SU-DHL-6 (cell line): ENCODE data around the gene DTX1.

Source experiments
- H2AFZ ChIP-seq: fragments of 200-600 bp; sonication (generic); 2 replicates; pipeline ENCODE4 v1.6.1; 2014; ENCODE audit warnings: low read depth, mild to moderate bottlenecking, moderate library complexity, mixed read lengths, antibody characterized with exemption, low read length; ENCODE audit not compliant: severe bottlenecking
- H3F3A ChIP-seq: fragments of 200-600 bp; shearing (Covaris generic); 2 replicates; pipeline ENCODE4 v1.6.0; 2016; ENCODE audit warnings: antibody characterized with exemption, mild to moderate bottlenecking; ENCODE audit not compliant: insufficient read depth
- H3K27ac ChIP-seq: fragments of 200-600 bp; sonication (generic); 2 replicates; pipeline ENCODE4 v1.5.1; 2016; ENCODE audit warnings: low read depth, mild to moderate bottlenecking, low read length, moderate library complexity, mixed read lengths
- H3K27me3 ChIP-seq: fragments of 200-600 bp; sonication (generic), shearing (Covaris generic); 2 replicates; pipeline ENCODE4 v1.6.0; 2014; ENCODE audit warnings: mild to moderate bottlenecking, low read length
- H3K36me3 ChIP-seq: fragments of 200-600 bp; sonication (generic); 2 replicates; pipeline ENCODE4 v1.6.1; 2014; ENCODE audit warnings: mild to moderate bottlenecking, low read length, mixed read lengths
- H3K4me2 ChIP-seq: fragments of 300-600, 200-600 bp; shearing (Covaris generic), sonication (generic); 2 replicates; pipeline ENCODE4 v1.6.0; 2014; ENCODE audit warnings: low read length, low read depth, mild to moderate bottlenecking; ENCODE audit not compliant: poor library complexity, severe bottlenecking
- H3K4me3 ChIP-seq: fragments of 200-600 bp; sonication (generic); 2 replicates; pipeline ENCODE4 v1.5.1; 2014; ENCODE audit warnings: antibody characterized with exemption, low read length, mild to moderate bottlenecking, mixed read lengths; ENCODE audit not compliant: insufficient read depth, poor library complexity, severe bottlenecking
- H3K79me2 ChIP-seq: fragments of 200-600 bp; sonication (generic); 2 replicates; pipeline ENCODE4 v1.6.1; 2014; ENCODE audit warnings: mild to moderate bottlenecking, low read length, moderate library complexity; ENCODE audit not compliant: insufficient read depth
- H3K9ac ChIP-seq: fragments of 200-600 bp; sonication (generic); 2 replicates; pipeline ENCODE4 v1.7.0; 2014; ENCODE audit warnings: mild to moderate bottlenecking, low read length
- H3K9me2 ChIP-seq: fragments of 200-600 bp; sonication (generic); replicated peaks from 2 replicates; pipeline ENCODE4 v1.6.1; 2014; ENCODE audit warnings: low read length; ENCODE audit not compliant: insufficient read depth
- H3K9me3 ChIP-seq: fragments of 200-600 bp; sonication (generic); 2 replicates; pipeline ENCODE4 v1.6.1; 2014; ENCODE audit warnings: low read length, mixed read lengths; ENCODE audit not compliant: insufficient read depth
- H4K20me1 ChIP-seq: fragments of 200-600 bp; sonication (generic); 2 replicates; pipeline ENCODE4 v1.6.1; 2014; ENCODE audit warnings: low read depth, mild to moderate bottlenecking, antibody characterized with exemption, low read length, moderate library complexity, mixed read lengths
- EZH2phosphoT487 ChIP-seq: fragments of 200-600 bp; sonication (generic), shearing (Covaris generic); conservative IDR thresholded peaks from 2 replicates; pipeline ENCODE4 v1.6.1; 2018; ENCODE audit warnings: mild to moderate bottlenecking, antibody characterized with exemption, low read length, moderate library complexity, mixed read lengths
- TF ChIP-seq, protein P1 (sequence below): fragments of 200-600 bp; sonication (generic); IDR thresholded peaks from one replicate; pipeline ENCODE4 v1.5.1; 2017; ENCODE audit warnings: antibody characterized with exemption, mild to moderate bottlenecking, low read length, moderate library complexity; ENCODE audit not compliant: insufficient read depth, poor library complexity, severe bottlenecking

DTX1 gene

DNA sequence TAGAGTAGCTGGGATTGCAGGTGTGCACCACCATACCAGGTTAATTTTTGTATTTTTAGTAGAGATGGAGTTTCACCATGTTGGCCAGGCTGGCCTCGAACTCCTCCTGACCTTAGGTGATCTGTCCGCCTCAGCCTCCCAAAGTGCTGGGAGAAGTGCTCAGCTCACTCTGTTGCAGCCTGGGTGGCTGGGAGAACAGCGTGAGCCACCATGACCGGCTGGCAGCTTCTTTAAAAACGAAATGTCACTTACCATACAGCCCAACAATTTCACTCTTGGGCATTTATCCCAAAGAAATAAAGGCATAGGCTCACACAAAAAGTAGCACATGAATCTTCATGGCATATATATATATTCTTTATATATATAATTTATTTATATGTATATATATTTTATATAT, 88.3 kb downstream of the DTX1 start:
- no peak overlapping the region for H3K27ac ChIP-seq
- no peaks in the 10 kb centered on the region for H3F3A ChIP-seq
- H3K9ac ChIP-seq = no peak overlapping the region
- H3K4me3 ChIP-seq = no peak overlapping the region
- H2AFZ ChIP-seq = no peak overlapping the region
- H3K27me3 ChIP-seq = no peaks in the 10 kb centered on the region
- H3K36me3 ChIP-seq = no peaks in the 10 kb centered on the region
- no peaks in the 10 kb centered on the region for H3K79me2 ChIP-seq
- H3K9me3 ChIP-seq = no peaks in the 10 kb centered on the region
- H4K20me1 ChIP-seq = no peaks in the 10 kb centered on the region
- no peak for TF ChIP-seq EZH2phosphoT487
- TF ChIP-seq, protein P1, sequence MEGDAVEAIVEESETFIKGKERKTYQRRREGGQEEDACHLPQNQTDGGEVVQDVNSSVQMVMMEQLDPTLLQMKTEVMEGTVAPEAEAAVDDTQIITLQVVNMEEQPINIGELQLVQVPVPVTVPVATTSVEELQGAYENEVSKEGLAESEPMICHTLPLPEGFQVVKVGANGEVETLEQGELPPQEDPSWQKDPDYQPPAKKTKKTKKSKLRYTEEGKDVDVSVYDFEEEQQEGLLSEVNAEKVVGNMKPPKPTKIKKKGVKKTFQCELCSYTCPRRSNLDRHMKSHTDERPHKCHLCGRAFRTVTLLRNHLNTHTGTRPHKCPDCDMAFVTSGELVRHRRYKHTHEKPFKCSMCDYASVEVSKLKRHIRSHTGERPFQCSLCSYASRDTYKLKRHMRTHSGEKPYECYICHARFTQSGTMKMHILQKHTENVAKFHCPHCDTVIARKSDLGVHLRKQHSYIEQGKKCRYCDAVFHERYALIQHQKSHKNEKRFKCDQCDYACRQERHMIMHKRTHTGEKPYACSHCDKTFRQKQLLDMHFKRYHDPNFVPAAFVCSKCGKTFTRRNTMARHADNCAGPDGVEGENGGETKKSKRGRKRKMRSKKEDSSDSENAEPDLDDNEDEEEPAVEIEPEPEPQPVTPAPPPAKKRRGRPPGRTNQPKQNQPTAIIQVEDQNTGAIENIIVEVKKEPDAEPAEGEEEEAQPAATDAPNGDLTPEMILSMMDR = no peak
- H3K9me2 ChIP-seq = no peaks in the 10 kb centered on the region
- no peak overlapping the region for H3K4me2 ChIP-seq

DNA sequence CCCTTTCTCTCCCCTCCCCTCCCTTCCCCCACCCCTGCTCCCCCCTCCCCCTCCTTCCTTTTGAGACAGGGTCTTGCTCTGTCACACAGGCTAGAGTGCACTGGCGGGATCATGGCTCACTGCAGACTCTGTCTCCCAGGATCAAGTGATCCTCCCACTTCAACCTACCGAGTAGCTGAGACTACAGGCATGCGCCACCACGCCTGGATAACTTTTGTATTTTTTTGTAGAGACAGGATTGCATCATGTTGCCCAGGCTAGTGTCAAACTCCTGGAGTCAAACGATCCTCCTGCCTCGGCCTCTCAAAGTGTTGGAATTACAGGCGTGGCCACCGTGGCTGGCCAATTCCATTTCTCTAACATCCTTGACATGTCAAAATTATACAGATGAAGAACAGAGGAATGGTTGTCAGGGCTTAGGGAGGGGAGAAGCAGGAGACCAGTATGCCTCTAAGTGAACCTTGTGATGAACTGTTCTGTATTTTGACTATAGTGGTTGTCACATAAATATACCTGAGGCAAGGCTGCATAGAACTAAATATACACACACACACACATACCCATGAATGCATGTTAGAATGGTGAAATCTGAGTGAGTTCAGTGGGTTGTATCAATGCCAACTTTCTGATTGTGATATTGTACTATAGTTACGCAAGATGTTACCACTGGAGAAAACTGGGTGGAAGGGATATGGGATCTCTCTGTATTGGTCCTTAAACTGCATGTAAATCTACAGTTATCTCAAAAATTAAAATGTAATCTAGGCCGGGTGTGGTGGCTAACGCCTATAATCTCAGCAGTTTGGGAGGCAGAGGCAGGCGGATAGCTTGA, 89.4 kb downstream of the DTX1 start:
- Histone ChIP-seq H3K36me3 (no peaks in the 10 kb centered on the region), H3K4me2 (no peak overlapping the region), H3F3A (no peaks in the 10 kb centered on the region), H2AFZ (no peak overlapping the region), H3K27ac (no peak overlapping the region), H3K9me3 (no peaks in the 10 kb centered on the region), H3K27me3 (no peaks in the 10 kb centered on the region), H3K79me2 (no peaks in the 10 kb centered on the region), H4K20me1 (no peaks in the 10 kb centered on the region), H3K9ac (no peak overlapping the region), H3K4me3 (no peak overlapping the region), H3K9me2 (no peaks in the 10 kb centered on the region)
- TF ChIP-seq, protein P1 = no peak
- no peak for TF ChIP-seq EZH2phosphoT487

- Histone ChIP-seq H3K27ac (no peak overlapping the region), H3K27me3 (no peaks in the 10 kb centered on the region), H3K4me3 (no peak overlapping the region), H3K9ac (no peak overlapping the region), H3K79me2 (no peaks in the 10 kb centered on the region), H3F3A (peaks cover 3% of the 10 kb centered on the region), H2AFZ (no peak overlapping the region), H3K9me3 (no peaks in the 10 kb centered on the region), H3K36me3 (no peaks in the 10 kb centered on the region), H3K9me2 (no peaks in the 10 kb centered on the region), H4K20me1 (no peaks in the 10 kb centered on the region), H3K4me2 (no peak overlapping the region)
- TF ChIP-seq EZH2phosphoT487 = no peak
- TF ChIP-seq, protein P1 = no peak
Measured at GRCh38 chr12:113146999-113147398, 90.5 kb downstream of the DTX1 start.
